ENCODE data around the gene RSRP1. TPM values are rescaled to one million over a fixed set of nuclear protein-coding genes. Genes with fewer than 3 reads are reported as not detected.

The RSRP1 gene
- total RNA-seq, 1 experiment from 2014 or later: 55.1 TPM

DNA sequence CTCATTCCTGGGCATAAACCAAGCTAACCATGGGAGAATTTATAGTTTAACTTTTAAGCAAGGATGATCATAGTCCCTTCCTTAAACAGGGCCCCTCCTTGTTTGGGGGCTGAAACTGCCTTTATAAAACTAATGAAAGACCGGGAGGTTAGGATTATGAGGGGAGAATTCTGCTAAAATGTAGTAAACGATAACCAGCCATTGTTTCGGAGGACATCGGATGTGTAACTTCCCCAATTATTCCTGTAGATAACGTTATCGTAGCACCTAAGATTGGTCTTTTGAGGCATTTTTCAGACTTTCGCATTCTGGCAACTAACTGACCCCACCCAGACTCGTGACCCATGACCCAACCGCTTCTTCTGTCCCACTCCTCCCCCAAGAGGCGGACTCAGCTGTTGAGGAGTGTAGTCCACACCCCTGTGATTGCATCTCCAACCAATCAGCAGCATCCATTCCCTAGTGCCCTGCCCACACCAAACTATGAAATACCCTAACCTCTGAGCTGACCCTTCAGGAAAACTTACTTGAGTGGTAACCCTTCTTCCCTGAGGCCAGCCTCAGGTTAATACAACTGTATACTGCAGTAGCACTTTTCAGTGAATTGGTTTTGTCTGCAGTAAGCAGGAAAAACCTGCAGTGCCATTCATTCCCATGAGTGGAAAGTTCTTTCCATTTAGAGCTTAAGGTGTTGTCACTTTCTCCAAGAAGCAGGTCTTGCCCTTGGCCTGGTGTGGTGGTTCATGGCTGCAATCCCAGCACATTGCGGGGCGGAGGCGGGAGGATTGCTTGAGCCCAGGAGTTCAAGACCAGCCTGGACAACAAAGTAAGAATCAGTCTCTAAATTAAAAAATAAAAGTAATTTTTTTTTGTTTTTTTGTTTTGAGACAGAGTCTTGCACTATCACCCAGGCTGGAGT, 14.1 kb downstream of the RSRP1 start:
- H3K9ac ChIP-seq (ENCODE audit: extremely low read depth, insufficient read length, low read length): peak overlapping the region; percentile 75
- no peak overlapping the region for H4K8ac ChIP-seq (replicated peaks; ENCODE audit: insufficient read length, low read depth, low read length)
- H2BK15ac ChIP-seq (ENCODE audit: low read depth, low read length): no peak overlapping the region
- TF ChIP-seq, protein P1, sequence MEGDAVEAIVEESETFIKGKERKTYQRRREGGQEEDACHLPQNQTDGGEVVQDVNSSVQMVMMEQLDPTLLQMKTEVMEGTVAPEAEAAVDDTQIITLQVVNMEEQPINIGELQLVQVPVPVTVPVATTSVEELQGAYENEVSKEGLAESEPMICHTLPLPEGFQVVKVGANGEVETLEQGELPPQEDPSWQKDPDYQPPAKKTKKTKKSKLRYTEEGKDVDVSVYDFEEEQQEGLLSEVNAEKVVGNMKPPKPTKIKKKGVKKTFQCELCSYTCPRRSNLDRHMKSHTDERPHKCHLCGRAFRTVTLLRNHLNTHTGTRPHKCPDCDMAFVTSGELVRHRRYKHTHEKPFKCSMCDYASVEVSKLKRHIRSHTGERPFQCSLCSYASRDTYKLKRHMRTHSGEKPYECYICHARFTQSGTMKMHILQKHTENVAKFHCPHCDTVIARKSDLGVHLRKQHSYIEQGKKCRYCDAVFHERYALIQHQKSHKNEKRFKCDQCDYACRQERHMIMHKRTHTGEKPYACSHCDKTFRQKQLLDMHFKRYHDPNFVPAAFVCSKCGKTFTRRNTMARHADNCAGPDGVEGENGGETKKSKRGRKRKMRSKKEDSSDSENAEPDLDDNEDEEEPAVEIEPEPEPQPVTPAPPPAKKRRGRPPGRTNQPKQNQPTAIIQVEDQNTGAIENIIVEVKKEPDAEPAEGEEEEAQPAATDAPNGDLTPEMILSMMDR (conservative IDR thresholded peaks at IDR 0.05): no peak
- no peaks in the 10 kb centered on the region for H3K27me3 Mint-ChIP-seq (ENCODE audit: low read depth)
- H3K4me3 Mint-ChIP-seq: no peak overlapping the region
- H3K18ac ChIP-seq (ENCODE audit: insufficient read length, low read depth, low read length): peak overlapping the region; percentile 80
- H3K23ac ChIP-seq (ENCODE audit: insufficient read length, low read depth, low read length): no peak overlapping the region
- H3K4me2 ChIP-seq (ENCODE audit: insufficient read depth, insufficient read length, low read length): peak overlapping the region; percentile 99
- H2BK5ac ChIP-seq (ENCODE audit: insufficient read length, low read length): no peak overlapping the region
- H3K36me3 Mint-ChIP-seq (ENCODE audit: insufficient read depth in 1 of 3, low read depth in 3 of 3): peaks cover 11 to 42% (median 35%) of the 10 kb centered on the region in 3 experiments; a peak in 6 of 7 replicates
- H2BK120ac ChIP-seq (ENCODE audit: low read depth, low read length, poor library complexity, severe bottlenecking): no peak overlapping the region
- peak overlapping the region; percentile 66 for H3K27ac ChIP-seq (ENCODE audit: insufficient read length, low read depth, low read length)
- no peak overlapping the region for H3K4ac ChIP-seq (ENCODE audit: low read depth, low read length)
- no CpG with 5 or more reads among the region's 13 CpGs for WGBS (ENCODE audit: extremely low coverage, insufficient read length, low lambda C conversion rate)
- no peak overlapping the region for H2AFZ ChIP-seq (ENCODE audit: low read length)
- no peaks in the 10 kb centered on the region for H3K27me3 ChIP-seq (ENCODE audit: insufficient read depth, low read length)
- peaks cover 4% of the 10 kb centered on the region for H3K23me2 ChIP-seq (ENCODE audit: insufficient read length, low read depth, low read length, poor library complexity, severe bottlenecking)
- peak overlapping the region; percentile 93; the same call in 1 of the 2 replicates for H3K14ac ChIP-seq (ENCODE audit: insufficient read depth, low read length)
- H3T11ph ChIP-seq (ENCODE audit: low read length): no peak overlapping the region
- H3K27ac Mint-ChIP-seq: peak overlapping the region in 1 of 3 experiments; percentile 85; a peak in 2 of 7 replicates
- H3K79me2 ChIP-seq (ENCODE audit: insufficient read depth, low read length): no peaks in the 10 kb centered on the region
- no peaks in the 10 kb centered on the region for H3K9me3 ChIP-seq (ENCODE audit: control insufficient read depth, low read depth, low read length)
- DNase-seq: peak; percentile 90
- H4K5ac ChIP-seq (ENCODE audit: insufficient read length, low read depth, low read length): peak overlapping the region; percentile 31
- H4K91ac ChIP-seq (ENCODE audit: insufficient read length, low read depth, low read length): no peak overlapping the region
- no peak overlapping the region for H2BK20ac ChIP-seq (ENCODE audit: low read depth, low read length, poor library complexity, severe bottlenecking)
- H4K20me1 ChIP-seq (ENCODE audit: control insufficient read depth, insufficient read depth, insufficient read length): no peaks in the 10 kb centered on the region
- no peak overlapping the region for H2AK5ac ChIP-seq (ENCODE audit: insufficient read length, low read length)
- H2BK12ac ChIP-seq (ENCODE audit: insufficient read length, low read depth, low read length): no peak overlapping the region
- no peaks in the 10 kb centered on the region; the same call in 1 of the 2 replicates for H3K4me1 ChIP-seq (ENCODE audit: insufficient read depth, low read length)
- peaks cover 14 to 15% of the 10 kb centered on the region in 2 experiments for H3K4me1 Mint-ChIP-seq
- H3K56ac ChIP-seq (ENCODE audit: insufficient read length, low read depth, low read length): no peak overlapping the region
- H3K79me1 ChIP-seq (ENCODE audit: insufficient read depth, low read depth, low read length, poor library complexity, severe bottlenecking): peaks cover 5% of the 10 kb centered on the region
- no peaks in the 10 kb centered on the region for H3K9me3 Mint-ChIP-seq
